Activated CD4-positive, alpha-beta T cell treated with anti-CD3 and anti-CD28 coated beads, Interleukin-2, amount 50 U/mL, for 16 hours (primary cell): ENCODE data around the gene MAN1C1.

Experiments used
- DNase-seq: peaks from one replicate; pipeline ENCODE4 v3.0.0-alpha.2; 2020

Gene MAN1C1

DNA sequence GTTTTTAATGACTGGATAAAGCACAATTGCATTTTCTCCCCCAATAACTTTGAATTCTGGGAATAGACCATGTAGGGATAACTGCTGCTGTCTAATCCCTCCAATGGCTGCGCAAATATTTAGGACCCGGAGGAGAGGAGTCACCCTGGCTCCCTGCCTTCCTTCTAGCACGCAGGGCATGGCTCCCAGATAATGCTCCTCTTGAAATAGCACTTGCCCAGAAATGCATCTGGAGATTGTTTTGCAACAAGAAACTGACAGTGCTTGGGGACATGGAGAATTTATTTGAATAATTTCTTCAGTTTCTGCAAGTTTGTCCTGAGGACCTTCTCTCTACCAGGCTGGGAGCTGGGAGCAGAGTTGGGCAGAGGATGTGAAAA is 83.5 kb downstream of the MAN1C1 start:
- DNase-seq, result no peak

DNA sequence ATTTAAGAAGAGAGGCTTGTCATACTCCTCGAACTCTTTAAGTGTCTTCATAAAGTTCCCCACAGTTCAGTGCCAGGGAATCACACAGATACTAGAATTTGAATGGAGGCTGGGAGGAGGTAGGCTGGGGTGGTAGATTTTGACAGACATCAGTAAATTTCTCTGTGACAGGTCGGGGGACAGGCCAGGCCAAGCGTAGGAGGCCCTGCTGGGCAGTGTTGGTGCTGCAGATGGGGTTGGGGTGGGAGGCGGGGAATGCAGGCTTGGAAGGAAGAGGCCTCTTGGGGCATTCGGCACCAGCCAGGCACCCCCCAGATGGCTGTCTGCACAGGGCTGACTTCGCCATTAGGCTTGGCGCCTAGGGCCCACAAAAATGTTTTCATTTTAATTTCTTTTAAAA is 84.0 kb downstream of the MAN1C1 start:
- DNase-seq, result no peak

GRCh38 chr1:25701030-25701785 is 84.6 kb downstream of the MAN1C1 start:
- no peak for DNase-seq

GRCh38 chr1:25702101-25702775 is 85.6 kb downstream of the MAN1C1 start:
- no peak for DNase-seq

DNA sequence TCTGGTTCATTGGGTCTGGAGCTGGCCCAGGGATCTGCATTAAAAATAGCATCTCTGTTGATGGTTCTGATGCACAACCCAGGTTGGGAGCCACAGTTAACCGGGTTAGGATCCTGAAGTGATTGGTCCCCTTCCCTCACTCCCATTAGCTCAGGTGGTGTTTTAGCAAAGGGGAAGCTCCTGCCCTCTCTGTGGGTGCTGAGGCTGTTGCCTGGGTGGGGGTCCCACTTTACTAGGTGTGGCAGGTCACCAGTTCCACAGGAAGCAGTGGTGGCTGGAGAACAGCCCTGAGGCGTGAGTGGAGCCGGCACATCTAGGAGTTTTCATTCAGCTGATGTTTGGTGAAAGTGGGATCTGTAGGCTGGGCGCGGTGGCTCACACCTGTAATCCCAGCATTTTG is 86.5 kb downstream of the MAN1C1 start:
- no peak for DNase-seq

DNA sequence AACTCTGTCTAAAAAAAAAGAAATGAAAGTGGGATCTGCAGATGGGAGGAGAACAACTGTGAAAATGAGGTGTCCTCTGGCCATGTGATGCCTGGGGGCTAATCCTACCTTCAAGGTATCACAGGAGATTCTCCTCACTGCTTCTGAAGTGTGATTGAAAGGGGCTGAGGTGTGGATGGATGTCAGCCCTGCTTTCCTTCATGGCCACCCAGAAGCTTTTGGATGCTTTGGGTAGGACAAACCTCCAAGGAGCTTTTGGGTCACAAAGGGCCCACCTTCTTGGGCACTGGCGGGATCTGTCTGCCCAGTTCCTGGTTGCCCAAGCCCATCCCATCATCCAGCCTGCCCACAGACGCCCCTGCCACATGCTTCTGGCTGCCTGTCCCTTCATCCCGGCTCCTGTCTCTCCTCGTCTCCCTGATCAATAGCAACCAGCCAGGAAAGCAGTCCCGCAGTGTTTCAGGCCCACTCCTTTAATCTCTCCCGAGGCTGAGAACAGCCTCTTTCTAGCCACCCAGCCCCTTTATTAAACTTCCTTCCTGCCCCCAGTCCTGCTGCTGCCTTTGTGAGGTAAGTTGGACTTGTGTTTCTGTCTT is 87.2 kb downstream of the MAN1C1 start:
- DNase-seq, result no peak

- DNase-seq, result peak; percentile 16
Measured at GRCh38 chr1:25704267-25704691, 87.7 kb downstream of the MAN1C1 start.

GRCh38 chr1:25705699-25706098 is 89.1 kb downstream of the MAN1C1 start:
- no peak for DNase-seq

- DNase-seq, result no peak
Measured at GRCh38 chr1:25706146-25707089, 89.8 kb downstream of the MAN1C1 start.

GRCh38 chr1:25707280-25708016 is 90.9 kb downstream of the MAN1C1 start:
- DNase-seq, result no peak

DNA sequence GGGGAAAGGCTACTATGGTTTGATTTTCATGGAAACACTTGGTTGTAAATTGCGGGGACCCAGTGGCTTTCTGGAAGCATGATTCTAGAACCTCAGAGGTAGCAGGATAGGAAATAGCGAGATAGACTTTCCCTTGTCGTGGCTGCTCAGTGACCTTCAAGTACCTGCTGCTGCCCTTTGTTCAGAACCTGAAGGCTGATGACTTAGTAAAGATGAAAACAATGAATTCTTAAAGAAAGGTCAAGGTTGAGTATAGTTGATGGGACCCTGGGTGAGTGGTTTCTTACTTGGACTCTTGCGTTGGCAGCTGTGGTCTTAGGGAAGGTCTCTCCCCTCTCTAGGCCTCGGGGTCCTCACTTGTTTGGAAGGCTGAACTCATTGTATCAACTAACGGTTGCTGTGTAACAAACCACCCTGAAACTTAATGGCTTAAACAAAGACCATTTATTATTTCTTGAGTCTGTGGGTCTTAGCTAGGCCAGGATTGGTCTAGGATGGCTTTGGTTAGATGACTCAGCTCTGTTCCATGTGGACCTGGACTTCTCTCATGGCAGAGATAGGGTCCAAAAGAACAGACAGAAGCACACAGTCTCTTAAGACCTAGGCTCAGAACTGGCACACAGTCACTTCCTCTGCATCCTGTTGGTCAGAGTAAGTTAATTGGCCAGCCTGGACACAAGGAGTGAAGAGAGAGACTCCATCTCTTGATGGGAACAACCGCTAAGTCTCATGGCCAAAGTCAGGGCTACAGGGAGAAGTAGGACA is 94.2 kb downstream of the MAN1C1 start:
- no peak for DNase-seq

DNA sequence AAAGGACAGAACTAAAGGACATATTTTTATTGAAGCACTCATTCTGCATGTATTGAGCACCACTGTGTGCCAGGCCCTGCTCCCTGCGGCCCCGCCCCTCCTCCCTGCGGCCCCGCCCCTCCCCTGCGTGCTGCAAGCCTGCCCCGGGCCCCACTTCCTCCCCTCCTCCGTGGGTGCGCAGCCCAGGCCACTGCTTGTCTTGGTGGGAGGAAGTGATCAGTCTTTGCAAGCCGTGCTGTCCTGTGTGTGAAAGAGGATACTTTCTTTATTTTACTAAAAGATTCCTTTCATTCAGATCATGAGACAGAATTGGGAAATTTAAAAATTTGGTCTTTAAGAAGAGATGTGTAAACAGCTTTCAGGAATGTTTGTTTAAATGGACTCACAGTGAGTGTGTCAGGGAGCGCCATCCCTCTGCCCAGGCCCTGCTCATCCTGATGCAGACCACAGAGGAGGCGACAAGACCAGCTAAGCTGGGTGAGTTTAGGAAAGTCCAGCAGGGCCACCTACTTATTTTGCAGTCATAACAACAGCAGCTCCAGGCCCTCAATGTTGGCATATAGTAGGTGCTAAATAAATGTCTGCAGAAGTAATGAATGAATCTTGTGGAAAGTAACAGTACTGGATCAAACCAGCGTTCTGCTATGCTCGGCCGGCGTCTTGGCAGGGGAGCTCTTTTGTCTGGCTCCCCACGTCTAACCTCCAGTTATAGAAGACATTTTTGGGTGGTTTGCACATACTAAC is 95.1 kb downstream of the MAN1C1 start:
- DNase-seq, result peak; percentile 16

- no peak for DNase-seq
Measured at GRCh38 chr1:25712299-25712970, 95.8 kb downstream of the MAN1C1 start.

- no peak for DNase-seq
Measured at GRCh38 chr1:25713961-25714360, 97.4 kb downstream of the MAN1C1 start.

GRCh38 chr1:25714372-25714931 is 97.9 kb downstream of the MAN1C1 start:
- DNase-seq, result no peak

- no peak for DNase-seq
Measured at GRCh38 chr1:25715888-25716287, 99.3 kb downstream of the MAN1C1 start.

GRCh38 chr1:25716320-25716719 is 99.7 kb downstream of the MAN1C1 start:
- DNase-seq, result no peak

GRCh38 chr1:25718732-25719131 is 102.1 kb downstream of the MAN1C1 start:
- no peak for DNase-seq

GRCh38 chr1:25720624-25721023 is 104.0 kb downstream of the MAN1C1 start:
- no peak for DNase-seq
